HEK293T (cell line): Measurements from ENCODE around the gene ZNF256.

Source experiments
- CTCF ChIA-PET: fragments of 350-600 bp; formaldehyde crosslinking; extraction: SDS; loops from one replicate; lab custom pipeline; 2021; ENCODE audit warnings: antibody characterized with exemption, inconsistent platforms; lab: Yijun Ruan, JAX
- POLR2A ChIA-PET: fragments of 350-600 bp; formaldehyde crosslinking; extraction: SDS; loops from one replicate; lab custom pipeline; 2020; ENCODE audit warnings: antibody characterized with exemption, inconsistent platforms; lab: Yijun Ruan, JAX
- DNase-seq: peaks from one replicate; pipeline ENCODE4 v3.0.0; 2012; ENCODE audit warnings: mixed read lengths; ENCODE audit errors: extremely low spot score
- ARNT ChIP-seq: fragments of 450-650 bp; IDR thresholded peaks from 2 replicates; pipeline ENCODE4 v1.6.1; 2017; ENCODE audit warnings: mild to moderate bottlenecking
- BHLHE40 ChIP-seq: fragments of 450-650 bp; IDR thresholded peaks from 2 replicates; pipeline ENCODE4 v1.6.1; 2016; ENCODE audit warnings: mild to moderate bottlenecking, moderate library complexity, borderline replicate concordance
- CTBP1 ChIP-seq: fragments of 450-650 bp; IDR thresholded peaks from 2 replicates; pipeline ENCODE4 v1.6.1; 2016; ENCODE audit warnings: borderline replicate concordance
- ELF4 ChIP-seq: fragments of 450-650 bp; IDR thresholded peaks from 2 replicates; pipeline ENCODE4 v1.6.1; 2017; ENCODE audit warnings: antibody characterized with exemption
- FOXA1 ChIP-seq: fragments of 450-650 bp; IDR thresholded peaks from 2 replicates; pipeline ENCODE4 v1.6.1; 2016; ENCODE audit warnings: mild to moderate bottlenecking
- FOXK2 ChIP-seq: fragments of 450-650 bp; IDR thresholded peaks from 2 replicates; pipeline ENCODE4 v1.6.1; 2016; ENCODE audit warnings: mild to moderate bottlenecking
- FOXM1 ChIP-seq: fragments of 450-650 bp; IDR thresholded peaks from 2 replicates; pipeline ENCODE4 v1.6.1; 2017; ENCODE audit warnings: mild to moderate bottlenecking, borderline replicate concordance
- HDGF ChIP-seq: fragments of 450-650 bp; IDR thresholded peaks from 2 replicates; pipeline ENCODE4 v1.6.1; 2017; ENCODE audit warnings: antibody characterized with exemption, borderline replicate concordance
- L3MBTL2 ChIP-seq: fragments of 450-650 bp; conservative IDR thresholded peaks from 2 replicates; pipeline ENCODE4 v1.6.1; 2016; ENCODE audit warnings: mild to moderate bottlenecking
- LEF1 ChIP-seq: fragments of 450-650 bp; IDR thresholded peaks from 2 replicates; pipeline ENCODE4 v1.6.1; 2017; ENCODE audit warnings: mild to moderate bottlenecking, borderline replicate concordance
- NFRKB ChIP-seq: fragments of 450-650 bp; IDR thresholded peaks from 2 replicates; pipeline ENCODE4 v1.6.1; 2016; ENCODE audit warnings: mild to moderate bottlenecking, moderate library complexity
- PKNOX1 ChIP-seq: fragments of 450-650 bp; IDR thresholded peaks from 2 replicates; pipeline ENCODE4 v1.6.1; 2016
- SP1 ChIP-seq: fragments of 450-650 bp; IDR thresholded peaks from 2 replicates; pipeline ENCODE4 v1.6.1; 2017
- SUZ12 ChIP-seq: fragments of 450-650 bp; IDR thresholded peaks from 2 replicates; pipeline ENCODE4 v1.6.1; 2016; ENCODE audit warnings: mild to moderate bottlenecking
- TARDBP ChIP-seq: fragments of 450-650 bp; IDR thresholded peaks from 2 replicates; pipeline ENCODE4 v1.6.1; 2016
- ZNF384 ChIP-seq: fragments of 450-650 bp; IDR thresholded peaks from 2 replicates; pipeline ENCODE4 v1.6.1; 2016

The ZNF256 gene

GRCh38 chr19:57947419-57948134 lies at the start of gene ZNF256:
Gene ZNF256 (minus strand): TSS chr19:57947706. CDS start chr19:57947474, 232 bp downstream.
- peak; percentile 87 for DNase-seq
- CTCF ChIA-PET: no interaction called here

GRCh38 chr19:57992841-57993240 lies 45.3 kb upstream of the ZNF256 start:
- TF ChIP-seq LEF1: no peak
- TF ChIP-seq FOXK2: no peak
- no peak for TF ChIP-seq FOXA1
- no peak for TF ChIP-seq PKNOX1
- TF ChIP-seq ARNT: no peak
- TF ChIP-seq ZNF384: no peak
- no peak for TF ChIP-seq L3MBTL2
- TF ChIP-seq CTBP1: no peak
- no peak for TF ChIP-seq FOXM1
- TF ChIP-seq TARDBP: no peak
- no peak for TF ChIP-seq HDGF
- no peak for TF ChIP-seq ELF4
- TF ChIP-seq SP1: no peak
- TF ChIP-seq SUZ12: no peak
- TF ChIP-seq BHLHE40: no peak
- no peak for TF ChIP-seq NFRKB
- ChIA-PET CTCF (no interaction called here), POLR2A (no interaction called here)
- no peak for DNase-seq

More at GRCh38 chr19:57947419-57948134, at the start of gene ZNF256:
- POLR2A ChIA-PET: no interaction called here
- no peak for TF ChIP-seq SP1
- TF ChIP-seq ELF4: peak; percentile 49; the same call in 1 of the 2 replicates
- TF ChIP-seq L3MBTL2: peak; percentile 89

- no peak for TF ChIP-seq HDGF
- no peak for TF ChIP-seq FOXM1
- TF ChIP-seq L3MBTL2: no peak
- no peak for TF ChIP-seq BHLHE40
- no peak for TF ChIP-seq LEF1
- TF ChIP-seq ELF4: no peak
- no peak for TF ChIP-seq ARNT
- TF ChIP-seq FOXA1: no peak
- TF ChIP-seq TARDBP: no peak
- no peak for TF ChIP-seq NFRKB
- TF ChIP-seq PKNOX1: no peak
- TF ChIP-seq ZNF384: no peak
- no peak for TF ChIP-seq FOXK2
- TF ChIP-seq SUZ12: no peak
- TF ChIP-seq SP1: no peak
- TF ChIP-seq CTBP1: no peak
- POLR2A ChIA-PET: no interaction called here
- DNase-seq: no peak
- CTCF ChIA-PET: no interaction called here
Observed at GRCh38 chr19:57978586-57979289, 31.2 kb upstream of the ZNF256 start.

GRCh38 chr19:57974434-57974833 lies 26.9 kb upstream of the ZNF256 start, which contains the start of gene C19orf18:
Gene C19orf18 (minus strand): TSS chr19:57974534. CDS start chr19:57974432, 102 bp downstream.
- ChIA-PET POLR2A (no interaction called here), CTCF (no interaction called here)
- TF ChIP-seq PKNOX1 (no peak), SUZ12 (no peak), FOXA1 (no peak), SP1 (no peak), BHLHE40 (no peak)
- no peak for DNase-seq

GRCh38 chr19:57964761-57965160 lies 17.3 kb upstream of the ZNF256 start:
- no peak for TF ChIP-seq SUZ12
- no peak for TF ChIP-seq NFRKB
- TF ChIP-seq FOXM1: no peak
- TF ChIP-seq ELF4: no peak
- ChIA-PET POLR2A (no interaction called here), CTCF (no interaction called here)
- DNase-seq: no peak

- TF ChIP-seq FOXA1 (no peak), FOXK2 (no peak), TARDBP (no peak), LEF1 (no peak), ARNT (no peak), NFRKB (no peak), PKNOX1 (no peak), CTBP1 (no peak), HDGF (no peak), ELF4 (no peak), ZNF384 (no peak), SUZ12 (no peak), SP1 (no peak)
- DNase-seq: no peak
- ChIA-PET POLR2A (no interaction called here), CTCF (no interaction called here)
Observed at GRCh38 chr19:57961785-57962184, 14.3 kb upstream of the ZNF256 start.
